ENCODE results near the gene CYB5R3. TPM values are rescaled to one million over a fixed set of nuclear protein-coding genes. Genes with fewer than 3 reads are reported as not detected.

Gene CYB5R3
- total and polyA plus RNA-seq, 2 donors (not counting 1 experiment from before 2014, with no cell fraction given) = 82.1 to 298 TPM

DNA sequence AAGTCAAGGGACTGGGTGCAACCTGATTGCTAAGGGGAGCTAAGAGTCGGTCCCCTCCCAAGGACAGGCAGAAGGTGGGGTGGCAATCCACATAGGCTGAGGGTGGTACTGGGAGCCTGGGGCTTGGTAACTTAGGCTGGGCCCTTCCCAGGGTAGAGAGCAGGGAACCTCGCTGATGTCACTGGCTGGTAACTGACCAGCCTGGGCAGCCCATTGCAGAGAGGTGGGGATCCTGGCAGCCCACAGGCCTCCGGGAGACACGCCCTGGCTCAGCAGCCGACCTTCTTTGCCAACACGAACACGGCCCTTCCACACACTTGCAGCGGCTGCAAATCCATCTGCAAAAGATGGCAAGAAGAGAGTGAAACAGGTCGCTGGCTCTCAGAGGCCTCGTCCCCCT, 46.1 kb upstream of the CYB5R3 start:
- Histone ChIP-seq H3K4me1 (ENCODE audit: control insufficient read depth, extremely low read depth, insufficient read depth, low read length) (peaks cover 8% of the 10 kb centered on the region), H2AFZ (ENCODE audit: low read length) (no peak overlapping the region), H3K9me3 (ENCODE audit: control insufficient read depth, insufficient read depth, low read depth, low read length) (no peaks in the 10 kb centered on the region), H3K9ac (ENCODE audit: insufficient read depth, low read length) (no peak overlapping the region), H3K27me3 (ENCODE audit: control insufficient read depth, insufficient read depth, low read length) (no peaks in the 10 kb centered on the region), H3K36me3 (ENCODE audit: control insufficient read depth, insufficient read depth, low read length) (no peaks in the 10 kb centered on the region), H3K4me3 (replicated peaks in 1 of 4; ENCODE audit: control extremely low read depth in 1 of 4, insufficient read depth in 1 of 4, low read depth in 3 of 4, low read length in 4 of 4) (no peak overlapping the region), H3K27ac (ENCODE audit: insufficient read depth, low read length) (no peak overlapping the region), H3K4me2 (ENCODE audit: extremely low read depth, insufficient read depth, low read length) (no peak overlapping the region), H4K20me1 (ENCODE audit: control insufficient read depth, extremely low read depth, insufficient read depth, low read length) (no peaks in the 10 kb centered on the region), H3K79me2 (ENCODE audit: control insufficient read depth, insufficient read depth, low read length) (no peaks in the 10 kb centered on the region)
- TF ChIP-seq EZH2 (IDR thresholded peaks at IDR 0.05; ENCODE audit: low read length, missing control alignments) = no peak
- TF ChIP-seq, protein P1, sequence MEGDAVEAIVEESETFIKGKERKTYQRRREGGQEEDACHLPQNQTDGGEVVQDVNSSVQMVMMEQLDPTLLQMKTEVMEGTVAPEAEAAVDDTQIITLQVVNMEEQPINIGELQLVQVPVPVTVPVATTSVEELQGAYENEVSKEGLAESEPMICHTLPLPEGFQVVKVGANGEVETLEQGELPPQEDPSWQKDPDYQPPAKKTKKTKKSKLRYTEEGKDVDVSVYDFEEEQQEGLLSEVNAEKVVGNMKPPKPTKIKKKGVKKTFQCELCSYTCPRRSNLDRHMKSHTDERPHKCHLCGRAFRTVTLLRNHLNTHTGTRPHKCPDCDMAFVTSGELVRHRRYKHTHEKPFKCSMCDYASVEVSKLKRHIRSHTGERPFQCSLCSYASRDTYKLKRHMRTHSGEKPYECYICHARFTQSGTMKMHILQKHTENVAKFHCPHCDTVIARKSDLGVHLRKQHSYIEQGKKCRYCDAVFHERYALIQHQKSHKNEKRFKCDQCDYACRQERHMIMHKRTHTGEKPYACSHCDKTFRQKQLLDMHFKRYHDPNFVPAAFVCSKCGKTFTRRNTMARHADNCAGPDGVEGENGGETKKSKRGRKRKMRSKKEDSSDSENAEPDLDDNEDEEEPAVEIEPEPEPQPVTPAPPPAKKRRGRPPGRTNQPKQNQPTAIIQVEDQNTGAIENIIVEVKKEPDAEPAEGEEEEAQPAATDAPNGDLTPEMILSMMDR (conservative IDR thresholded peaks at IDR 0.05 in 1 of 2, IDR thresholded peaks at IDR 0.05 in 1 of 2; ENCODE audit: low read depth in 1 of 2, low read length in 2 of 2) = no peak
- no peak for DNase-seq (ENCODE audit: low read depth in 2 of 2)

DNA sequence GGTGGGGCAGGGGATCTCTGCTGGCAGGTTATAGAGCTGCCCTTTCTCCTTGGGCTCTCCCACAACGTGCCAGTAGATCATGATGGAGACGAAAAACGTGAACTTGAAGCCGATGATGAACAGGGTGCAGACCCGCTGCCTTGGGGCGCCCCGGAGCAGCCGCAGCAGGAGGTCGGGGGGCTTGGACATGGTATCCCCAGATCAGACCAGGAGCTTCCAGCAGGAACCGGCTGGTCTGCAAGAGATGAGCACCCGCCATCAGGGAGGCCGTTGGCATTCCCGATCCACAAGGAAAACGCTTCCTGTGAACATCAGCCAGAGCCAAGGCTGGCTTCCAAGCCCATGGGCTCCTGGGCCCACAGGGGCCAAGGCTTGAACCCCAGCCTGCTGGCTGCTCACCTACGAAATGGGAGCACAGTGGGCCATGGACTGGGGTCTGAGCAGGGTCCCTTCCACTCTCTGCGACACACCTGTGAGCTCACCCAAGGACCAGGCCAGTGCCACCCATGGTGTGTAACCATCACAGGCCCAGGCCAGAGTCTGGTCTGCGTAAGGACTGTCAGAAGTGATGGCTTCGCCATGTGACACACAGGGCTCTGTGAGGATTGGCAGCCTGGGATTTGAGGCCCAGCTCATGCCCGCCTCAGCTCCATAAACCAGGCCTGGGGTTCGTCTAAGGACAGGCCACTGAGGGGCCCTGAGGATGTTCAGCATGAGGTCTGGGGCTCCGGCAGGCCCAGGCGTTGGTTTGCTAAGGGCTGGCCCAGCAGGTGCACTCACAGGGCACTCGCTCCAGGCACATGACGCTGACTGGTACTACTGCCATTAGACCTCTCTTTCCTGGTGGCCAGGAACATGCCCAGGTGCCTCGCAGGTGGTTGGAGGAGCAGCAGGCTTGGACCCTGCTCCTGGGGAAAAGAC, 44.8 kb upstream of the CYB5R3 start:
- Histone ChIP-seq H3K79me2 (ENCODE audit: control insufficient read depth, insufficient read depth, low read length) (no peaks in the 10 kb centered on the region), H3K4me1 (ENCODE audit: control insufficient read depth, extremely low read depth, insufficient read depth, low read length) (peaks cover 11% of the 10 kb centered on the region)
- no peak for DNase-seq (ENCODE audit: low read depth in 2 of 2)

DNA sequence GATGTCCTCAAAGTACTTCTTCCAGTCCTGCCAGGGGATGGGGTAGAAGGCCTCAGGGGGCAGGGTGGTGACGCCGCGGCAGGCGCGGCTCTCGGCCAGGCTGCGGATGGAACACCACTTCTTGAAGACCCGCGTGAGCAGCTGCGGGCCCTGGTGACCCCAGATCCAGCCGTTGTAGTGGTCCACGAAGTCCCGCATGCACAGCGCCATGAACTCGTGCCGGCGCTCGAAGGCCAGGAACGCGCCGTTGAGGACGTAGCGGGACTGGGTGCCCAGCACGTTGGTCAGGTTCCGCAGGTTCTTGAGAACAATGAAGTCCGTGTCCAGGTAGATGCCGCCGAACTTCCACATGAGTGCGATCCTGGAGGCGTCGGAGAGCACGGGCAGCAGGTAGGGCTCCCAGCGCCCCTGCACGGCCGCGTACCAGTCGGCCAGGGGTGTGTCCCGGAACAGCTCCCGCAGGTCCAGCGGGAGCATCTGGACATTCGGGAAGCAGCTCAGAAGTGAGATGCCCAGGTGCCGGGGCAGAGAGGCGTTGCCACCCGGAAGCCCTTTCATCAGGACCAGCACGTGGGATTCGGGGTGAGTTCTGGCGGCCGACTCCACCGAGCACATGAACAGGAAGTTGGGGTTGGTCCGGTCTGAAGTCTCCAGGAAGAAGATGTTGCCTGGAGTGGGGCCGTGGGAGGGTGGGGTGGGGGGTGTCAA, 44.0 kb upstream of the CYB5R3 start:
- Histone ChIP-seq H3K4me1 (ENCODE audit: control insufficient read depth, extremely low read depth, insufficient read depth, low read length) (peaks cover 14% of the 10 kb centered on the region), H4K20me1 (ENCODE audit: control insufficient read depth, extremely low read depth, insufficient read depth, low read length) (no peaks in the 10 kb centered on the region), H3K79me2 (ENCODE audit: control insufficient read depth, insufficient read depth, low read length) (no peaks in the 10 kb centered on the region), H2AFZ (ENCODE audit: low read length) (no peak overlapping the region), H3K4me3 (replicated peaks in 1 of 4; ENCODE audit: control extremely low read depth in 1 of 4, insufficient read depth in 1 of 4, low read depth in 3 of 4, low read length in 4 of 4) (no peak overlapping the region), H3K9me3 (ENCODE audit: control insufficient read depth, insufficient read depth, low read depth, low read length) (no peaks in the 10 kb centered on the region), H3K9ac (ENCODE audit: insufficient read depth, low read length) (no peak overlapping the region), H3K36me3 (ENCODE audit: control insufficient read depth, insufficient read depth, low read length) (peaks cover 3% of the 10 kb centered on the region), H3K27me3 (ENCODE audit: control insufficient read depth, insufficient read depth, low read length) (no peaks in the 10 kb centered on the region), H3K4me2 (ENCODE audit: extremely low read depth, insufficient read depth, low read length) (no peak overlapping the region), H3K27ac (ENCODE audit: insufficient read depth, low read length) (no peak overlapping the region)
- TF ChIP-seq, protein P1 (conservative IDR thresholded peaks at IDR 0.05 in 1 of 2, IDR thresholded peaks at IDR 0.05 in 1 of 2; ENCODE audit: low read depth in 1 of 2, low read length in 2 of 2) = no peak
- no peak for TF ChIP-seq EZH2 (IDR thresholded peaks at IDR 0.05; ENCODE audit: low read length, missing control alignments)
- no peak for DNase-seq (ENCODE audit: low read depth in 2 of 2)

More for the DNA sequence above, 44.8 kb upstream of the CYB5R3 start:
- Histone ChIP-seq H3K9me3 (ENCODE audit: control insufficient read depth, insufficient read depth, low read depth, low read length) (no peaks in the 10 kb centered on the region), H4K20me1 (ENCODE audit: control insufficient read depth, extremely low read depth, insufficient read depth, low read length) (no peaks in the 10 kb centered on the region), H3K27ac (ENCODE audit: insufficient read depth, low read length) (no peak overlapping the region), H3K4me2 (ENCODE audit: extremely low read depth, insufficient read depth, low read length) (no peak overlapping the region), H2AFZ (ENCODE audit: low read length) (no peak overlapping the region), H3K4me3 (replicated peaks in 1 of 4; ENCODE audit: control extremely low read depth in 1 of 4, insufficient read depth in 1 of 4, low read depth in 3 of 4, low read length in 4 of 4) (no peak overlapping the region), H3K27me3 (ENCODE audit: control insufficient read depth, insufficient read depth, low read length) (no peaks in the 10 kb centered on the region), H3K36me3 (ENCODE audit: control insufficient read depth, insufficient read depth, low read length) (peaks cover 3% of the 10 kb centered on the region), H3K9ac (ENCODE audit: insufficient read depth, low read length) (no peak overlapping the region)
- no peak for TF ChIP-seq EZH2 (IDR thresholded peaks at IDR 0.05; ENCODE audit: low read length, missing control alignments)
- TF ChIP-seq, protein P1 (conservative IDR thresholded peaks at IDR 0.05 in 1 of 2, IDR thresholded peaks at IDR 0.05 in 1 of 2; ENCODE audit: low read depth in 1 of 2, low read length in 2 of 2) = no peak
